ENCODE measurements around the gene CCNQ.

DNA sequence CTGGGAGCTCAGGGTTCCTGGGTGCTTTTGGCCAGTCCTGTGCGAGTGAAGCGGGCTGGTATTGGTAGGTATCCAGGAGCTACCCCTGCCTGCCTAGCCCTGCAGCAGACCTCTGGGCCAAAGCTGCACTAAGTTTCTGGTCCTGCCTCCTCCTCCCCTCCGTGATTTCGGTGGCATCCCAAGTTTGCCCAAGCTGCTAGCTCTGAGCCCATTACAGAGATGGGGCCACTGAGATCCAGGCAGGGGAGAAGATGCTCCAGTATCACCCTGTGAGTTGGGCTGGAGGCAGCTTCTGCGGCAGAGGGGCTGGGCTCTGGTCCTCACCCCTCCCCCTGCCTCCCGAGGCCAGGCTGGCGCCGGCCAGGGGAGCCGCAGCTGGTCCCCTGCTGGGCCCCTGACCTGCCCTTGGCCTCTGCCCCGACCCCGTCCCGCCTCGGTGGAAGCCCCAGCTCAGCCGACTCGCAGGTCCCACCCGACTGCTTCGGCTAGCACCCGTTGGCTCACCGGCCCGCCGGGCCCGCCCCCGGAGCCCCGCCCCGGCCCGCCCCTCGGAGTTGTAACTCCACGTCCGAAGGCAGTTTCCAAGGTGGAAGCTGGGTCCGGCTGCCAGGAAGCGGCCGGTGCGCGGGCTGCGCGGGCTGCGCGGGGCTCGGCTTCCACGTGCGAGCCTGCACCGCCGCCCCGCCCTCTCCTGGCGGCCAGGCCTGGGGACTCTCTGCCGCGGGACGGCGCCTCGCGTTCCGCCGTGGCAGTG is 47.9 kb upstream of the CCNQ start, which contains the start of gene DUSP9:
- no peak for TF ChIP-seq POLR2A (IDR thresholded peaks at IDR 0.05)
- TF ChIP-seq, protein P1, sequence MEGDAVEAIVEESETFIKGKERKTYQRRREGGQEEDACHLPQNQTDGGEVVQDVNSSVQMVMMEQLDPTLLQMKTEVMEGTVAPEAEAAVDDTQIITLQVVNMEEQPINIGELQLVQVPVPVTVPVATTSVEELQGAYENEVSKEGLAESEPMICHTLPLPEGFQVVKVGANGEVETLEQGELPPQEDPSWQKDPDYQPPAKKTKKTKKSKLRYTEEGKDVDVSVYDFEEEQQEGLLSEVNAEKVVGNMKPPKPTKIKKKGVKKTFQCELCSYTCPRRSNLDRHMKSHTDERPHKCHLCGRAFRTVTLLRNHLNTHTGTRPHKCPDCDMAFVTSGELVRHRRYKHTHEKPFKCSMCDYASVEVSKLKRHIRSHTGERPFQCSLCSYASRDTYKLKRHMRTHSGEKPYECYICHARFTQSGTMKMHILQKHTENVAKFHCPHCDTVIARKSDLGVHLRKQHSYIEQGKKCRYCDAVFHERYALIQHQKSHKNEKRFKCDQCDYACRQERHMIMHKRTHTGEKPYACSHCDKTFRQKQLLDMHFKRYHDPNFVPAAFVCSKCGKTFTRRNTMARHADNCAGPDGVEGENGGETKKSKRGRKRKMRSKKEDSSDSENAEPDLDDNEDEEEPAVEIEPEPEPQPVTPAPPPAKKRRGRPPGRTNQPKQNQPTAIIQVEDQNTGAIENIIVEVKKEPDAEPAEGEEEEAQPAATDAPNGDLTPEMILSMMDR (IDR thresholded peaks at IDR 0.05) = no peak

All from testis (tissue), 2 donors.